A673 (cell line): ENCODE results near the gene KDF1. TPM values are rescaled to one million over a fixed set of nuclear protein-coding genes. Genes with fewer than 3 reads are reported as not detected.

Experiments used
- BruUV-seq: library from RNA; stranded (reverse); fragments of 400-500 nt; replicated peaks from 2 replicates; lab custom pipeline; 2021; lab: Mats Ljungman, UMichigan
- CTCF ChIA-PET: fragments of 300-600 bp; sonication (Branson Sonifier 250); formaldehyde crosslinking; loops from one replicate; lab custom pipeline; 2022; ENCODE audit warnings: antibody characterized with exemption; lab: Charles Lee
- POLR2A ChIA-PET: fragments of 300-600 bp; sonication (Branson Sonifier 250); formaldehyde crosslinking; loops from one replicate; lab custom pipeline; 2022; ENCODE audit warnings: antibody characterized with exemption; ENCODE audit not compliant: low non-redundant PET; lab: Charles Lee
- DNase-seq: peaks from one replicate; pipeline ENCODE4 v3.0.0-alpha.2; 2015; ENCODE audit warnings: low spot score
- H3K27ac ChIP-seq: fragments of 200-600 bp; sonication (generic); 2 replicates; pipeline ENCODE4 v1.5.1; 2016; ENCODE audit warnings: mixed run types, low read depth, mild to moderate bottlenecking, mixed read lengths, antibody characterized with exemption, low read length; ENCODE audit not compliant: poor library complexity, severe bottlenecking
- H3K27me3 ChIP-seq: fragments of 200-600 bp; sonication (generic); replicated peaks from 2 replicates; pipeline ENCODE4 v1.6.1; 2017; ENCODE audit warnings: mixed run types, low read depth, mild to moderate bottlenecking, mixed read lengths, antibody characterized with exemption, low read length; ENCODE audit not compliant: insufficient read depth, poor library complexity
- H3K36me3 ChIP-seq: fragments of 200-600 bp; sonication (generic); 2 replicates; pipeline ENCODE4 v1.6.1; 2016; ENCODE audit warnings: mixed run types, mild to moderate bottlenecking, mixed read lengths, antibody characterized with exemption, low read length; ENCODE audit not compliant: insufficient read depth, poor library complexity, severe bottlenecking
- H3K4me1 ChIP-seq: fragments of 200-600 bp; sonication (generic); 2 replicates; pipeline ENCODE4 v1.6.1; 2017; ENCODE audit warnings: mixed run types, mild to moderate bottlenecking, mixed read lengths, antibody characterized with exemption, low read length; ENCODE audit not compliant: insufficient read depth, poor library complexity, severe bottlenecking
- H3K4me3 ChIP-seq: fragments of 200-600 bp; sonication (generic); 2 replicates; pipeline ENCODE4 v1.5.1; 2016; ENCODE audit warnings: low read depth, mixed run types, mild to moderate bottlenecking, mixed read lengths, low read length; ENCODE audit not compliant: poor library complexity, severe bottlenecking
- H3K9me3 ChIP-seq: fragments of 200-600 bp; sonication (generic); 2 replicates; pipeline ENCODE4 v1.6.1; 2016; ENCODE audit warnings: mixed run types, low read depth, mild to moderate bottlenecking, mixed read lengths, antibody characterized with exemption, low read length; ENCODE audit not compliant: poor library complexity, severe bottlenecking
- CTCF ChIP-seq: fragments of 300-800, 200-600 bp; sonication (generic); conservative IDR thresholded peaks from 2 replicates; pipeline ENCODE4 v1.5.1; 2017; ENCODE audit warnings: low read depth, mild to moderate bottlenecking, antibody characterized with exemption, low read length, moderate library complexity, mixed read lengths
- EZH2 ChIP-seq: fragments of 200-600 bp; sonication (generic); IDR thresholded peaks from 2 replicates; pipeline ENCODE4 v1.6.1; 2017; ENCODE audit warnings: borderline replicate concordance, low read depth, mild to moderate bottlenecking, mixed read lengths, antibody characterized with exemption, low read length; ENCODE audit not compliant: poor library complexity, severe bottlenecking
- intact Hi-C: fragments of 100-400 bp; cut with micrococcal nuclease; formaldehyde crosslinking; loops from one replicate; pipeline ENCODE4 v1.10.0; 2022; ENCODE audit not compliant: unreplicated experiment
- total RNA-seq: library from RNA; stranded (reverse); gene quantifications from 2 replicates; pipeline ENCODE4 v1.2.3, GENCODE V29; 2021

KDF1 gene
- total RNA-seq, 1 experiment from 2014 or later: not detected

DNA sequence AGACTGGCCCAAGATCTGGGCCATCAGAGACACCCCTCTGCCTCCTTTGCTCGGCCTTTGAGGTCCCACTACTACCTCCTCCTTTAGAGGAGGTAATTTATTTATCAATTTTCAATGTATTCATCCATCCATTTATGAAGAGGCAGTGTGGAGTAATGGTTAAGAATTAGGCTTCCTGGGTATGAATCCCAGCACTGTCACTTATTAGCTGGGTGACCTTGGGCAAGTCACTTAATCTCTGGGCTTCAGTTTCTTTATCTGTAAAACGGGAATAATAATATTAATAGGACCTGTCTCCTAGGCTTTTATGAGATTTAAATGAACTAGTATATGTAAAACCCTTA, 48.1 kb downstream of the KDF1 start:
- POLR2A ChIA-PET: no interaction called here
- Histone ChIP-seq H3K4me1 (no peaks in the 10 kb centered on the region), H3K4me3 (no peak overlapping the region), H3K27ac (no peak overlapping the region), H3K36me3 (no peaks in the 10 kb centered on the region), H3K9me3 (no peaks in the 10 kb centered on the region), H3K27me3 (no peaks in the 10 kb centered on the region)
- CTCF ChIA-PET: no interaction called here
- TF ChIP-seq EZH2: no peak
- TF ChIP-seq CTCF: no peak
- no peak for DNase-seq
- intact Hi-C loops: no loop called here
- no TSS peak for BruUV-seq

- TF ChIP-seq EZH2 (no peak), CTCF (no peak)
- no TSS peak for BruUV-seq
- H3K4me1 ChIP-seq: no peaks in the 10 kb centered on the region
- H3K36me3 ChIP-seq: no peaks in the 10 kb centered on the region
- no peak for DNase-seq
- ChIA-PET CTCF (no interaction called here), POLR2A (no interaction called here)
- H3K4me3 ChIP-seq: no peak overlapping the region
- H3K27ac ChIP-seq: no peak overlapping the region
- H3K9me3 ChIP-seq: no peaks in the 10 kb centered on the region
- intact Hi-C loops: no loop called here
- no peaks in the 10 kb centered on the region for H3K27me3 ChIP-seq
Observed at GRCh38 chr1:26911399-26912146, 48.7 kb downstream of the KDF1 start.

DNA sequence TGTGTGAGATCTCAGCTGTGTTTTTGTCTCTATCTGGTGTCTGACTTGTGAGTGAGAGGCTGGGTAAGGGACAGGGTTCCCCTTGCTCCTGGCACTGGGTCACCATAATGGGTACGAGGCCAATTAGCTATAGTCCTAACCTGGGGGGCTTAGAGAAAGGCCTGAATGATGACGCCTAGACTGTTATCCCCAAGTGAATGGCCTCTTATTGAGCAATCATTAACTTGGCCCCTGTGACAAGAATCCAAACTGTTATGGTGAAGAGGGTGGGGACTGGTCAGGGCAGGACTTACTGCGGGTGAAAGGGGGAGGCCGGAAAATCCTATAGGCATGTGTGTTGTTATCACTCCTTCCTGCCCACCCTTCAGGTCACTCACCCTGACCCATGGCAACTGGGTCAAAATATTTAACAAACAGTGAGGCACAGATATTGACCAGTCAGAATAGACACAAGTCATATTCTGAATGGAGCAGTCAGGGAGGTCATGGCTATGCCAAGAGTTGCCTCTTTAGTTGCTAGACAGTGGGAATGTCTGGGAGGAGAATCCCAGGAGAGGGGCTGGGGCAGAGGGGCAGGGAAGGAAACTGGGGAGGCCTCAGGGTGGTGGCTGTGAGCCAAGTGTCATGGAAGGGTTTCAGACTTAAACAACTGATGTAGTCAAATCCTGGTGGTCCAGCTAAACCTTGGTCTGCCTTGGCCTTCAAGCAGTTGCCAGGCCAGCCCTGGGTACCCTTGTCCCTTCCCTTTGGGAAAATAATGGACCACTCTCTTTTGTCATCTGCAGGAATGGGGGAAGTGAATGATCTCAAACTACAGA, 49.7 kb downstream of the KDF1 start:
- no peaks in the 10 kb centered on the region for H3K9me3 ChIP-seq
- H3K27me3 ChIP-seq: no peaks in the 10 kb centered on the region
- POLR2A ChIA-PET: no interaction called here
- no peak for TF ChIP-seq CTCF
- TF ChIP-seq EZH2: no peak
- no TSS peak for BruUV-seq
- DNase-seq: no peak
- CTCF ChIA-PET: no interaction called here
- intact Hi-C loops: no loop called here
- no peaks in the 10 kb centered on the region for H3K4me1 ChIP-seq
- H3K36me3 ChIP-seq: no peaks in the 10 kb centered on the region
- no peak overlapping the region for H3K27ac ChIP-seq
- H3K4me3 ChIP-seq: no peak overlapping the region
